WTC11 (cell line): ENCODE data around the gene FGF12. TPM values are rescaled to one million over a fixed set of nuclear protein-coding genes. Genes with fewer than 3 reads are reported as not detected.

Experiments
- ATAC-seq: fragments of 200-7000 bp; cut with Tn5 transposase; 2 replicates; pipeline ENCODE4 v1.10.0; 2021; ENCODE audit warnings: mild to moderate bottlenecking, moderate library complexity
- CTCF ChIA-PET: fragments of 300-600 bp; sonication (Branson Sonifier 250); formaldehyde crosslinking; loops from one replicate; lab custom pipeline; 2021; ENCODE audit warnings: antibody characterized with exemption; lab: Charles Lee
- POLR2A ChIA-PET: fragments of 350-600 bp; sonication (Branson Sonifier 250); formaldehyde crosslinking; loops from one replicate; lab custom pipeline; 2021; ENCODE audit warnings: antibody characterized with exemption; lab: Charles Lee
- DNase-seq: peaks from one replicate; pipeline ENCODE4 v3.0.0; 2021; ENCODE audit warnings: low spot score
- H3K27ac Mint-ChIP-seq: 2 replicates; pipeline ENCODE4 v1.8.0; 2021; ENCODE audit warnings: mixed read lengths
- H3K27me3 Mint-ChIP-seq: 2 replicates; pipeline ENCODE4 v1.8.0; 2021; ENCODE audit warnings: low read depth, mild to moderate bottlenecking, moderate library complexity, mixed read lengths
- H3K36me3 Mint-ChIP-seq: 2 replicates; pipeline ENCODE4 v1.8.0; 2021; ENCODE audit warnings: mixed read lengths
- H3K4me1 Mint-ChIP-seq: 2 replicates; pipeline ENCODE4 v1.8.0; 2022; ENCODE audit warnings: mixed read lengths
- H3K4me3 Mint-ChIP-seq: 2 replicates; pipeline ENCODE4 v1.8.0; 2021; ENCODE audit warnings: mild to moderate bottlenecking, moderate library complexity, mixed read lengths
- H3K9me3 Mint-ChIP-seq: 2 replicates; pipeline ENCODE4 v1.8.0; 2021; ENCODE audit warnings: mixed read lengths
- ATF6 ChIP-seq: sonication (generic); formaldehyde crosslinking; IDR thresholded peaks from 2 replicates; pipeline ENCODE4 v1.8.1; 2023; ENCODE audit warnings: mild to moderate bottlenecking, missing genetic modification reagents
- CBFB ChIP-seq: sonication (generic); formaldehyde crosslinking; IDR thresholded peaks from 2 replicates; pipeline ENCODE4 v1.8.1; 2022; ENCODE audit warnings: mild to moderate bottlenecking, low read depth, missing genetic modification reagents
- GRHL2 ChIP-seq: fragments of 250-450 bp; sonication (Bioruptor Pico); IDR thresholded peaks from 2 replicates; pipeline ENCODE4 v1.8.0; 2022; ENCODE audit warnings: mild to moderate bottlenecking, moderate library complexity; ENCODE audit not compliant: insufficient replicate concordance, severe bottlenecking
- GTF2I ChIP-seq: fragments of 250-450 bp; sonication (Bioruptor Pico); conservative IDR thresholded peaks from 2 replicates; pipeline ENCODE4 v1.4.0; 2021; ENCODE audit warnings: mild to moderate bottlenecking
- JAZF1 ChIP-seq: fragments of 250-450 bp; sonication (Bioruptor Pico); IDR thresholded peaks from 2 replicates; pipeline ENCODE4 v1.9.0; 2021; ENCODE audit warnings: moderate library complexity, mild to moderate bottlenecking, inconsistent platforms
- MXD4 ChIP-seq: fragments of 250-450 bp; sonication (Bioruptor Pico); IDR thresholded peaks from 2 replicates; pipeline ENCODE4 v1.8.0; 2021; ENCODE audit warnings: mild to moderate bottlenecking, moderate library complexity, borderline replicate concordance
- NFATC4 ChIP-seq: fragments of 250-450 bp; sonication (Bioruptor Pico); IDR thresholded peaks from 2 replicates; pipeline ENCODE4 v1.9.0; 2021; ENCODE audit warnings: mild to moderate bottlenecking
- NFE2L1 ChIP-seq: sonication (generic); formaldehyde crosslinking; IDR thresholded peaks from 2 replicates; pipeline ENCODE4 v1.8.1; 2023; ENCODE audit warnings: missing genetic modification reagents
- NR1H2 ChIP-seq: sonication (generic); formaldehyde crosslinking; IDR thresholded peaks from 2 replicates; pipeline ENCODE4 v1.9.0; 2021; ENCODE audit warnings: mild to moderate bottlenecking, moderate library complexity, missing genetic modification reagents
- NR2C2 ChIP-seq: sonication (generic); formaldehyde crosslinking; IDR thresholded peaks from 2 replicates; pipeline ENCODE4 v1.8.0; 2022; ENCODE audit warnings: mild to moderate bottlenecking, missing genetic modification reagents
- OVOL2 ChIP-seq: fragments of 250-450 bp; sonication (Bioruptor Pico); IDR thresholded peaks from 2 replicates; pipeline ENCODE4 v1.9.0; 2021; ENCODE audit warnings: mild to moderate bottlenecking, borderline replicate concordance
- PRRX2 ChIP-seq: fragments of 250-450 bp; sonication (Bioruptor Pico); IDR thresholded peaks from 2 replicates; pipeline ENCODE4 v1.8.0; 2021; ENCODE audit warnings: mild to moderate bottlenecking
- SOX15 ChIP-seq: fragments of 250-450 bp; sonication (Bioruptor Pico); IDR thresholded peaks from 2 replicates; pipeline ENCODE4 v1.9.0; 2021; ENCODE audit warnings: mild to moderate bottlenecking
- ZNF138 ChIP-seq: sonication (generic); formaldehyde crosslinking; conservative IDR thresholded peaks from 2 replicates; pipeline ENCODE4 v1.8.1; 2022; ENCODE audit warnings: mild to moderate bottlenecking, moderate library complexity, missing genetic modification reagents
- ZNF416 ChIP-seq: fragments of 250-450 bp; sonication (Bioruptor Pico); IDR thresholded peaks from 2 replicates; pipeline ENCODE4 v1.9.0; 2021; ENCODE audit warnings: mild to moderate bottlenecking, inconsistent platforms
- total RNA-seq: library from RNA; stranded (reverse); gene quantifications from 3 replicates; pipeline ENCODE4 v1.2.3, GENCODE V29; 2021
- TF ChIP-seq, protein P1 (sequence below): sonication (generic); formaldehyde crosslinking; conservative IDR thresholded peaks from 2 replicates; pipeline ENCODE4 v1.8.1; 2023; ENCODE audit warnings: mild to moderate bottlenecking, low read depth, missing genetic modification reagents, moderate library complexity
- TF ChIP-seq, protein P2 (sequence below): sonication (generic); formaldehyde crosslinking; IDR thresholded peaks from 2 replicates; pipeline ENCODE4 v1.8.1; 2022; ENCODE audit warnings: low read depth, missing genetic modification reagents, borderline replicate concordance
- TF ChIP-seq, protein P3 (sequence below): sonication (generic); formaldehyde crosslinking; IDR thresholded peaks from 2 replicates; pipeline ENCODE4 v1.8.1; 2022; ENCODE audit warnings: mild to moderate bottlenecking, moderate library complexity, missing genetic modification reagents
- TF ChIP-seq, protein P4 (sequence below): sonication (generic); formaldehyde crosslinking; conservative IDR thresholded peaks from 2 replicates; pipeline ENCODE4 v1.8.1; 2022; ENCODE audit warnings: mild to moderate bottlenecking, missing genetic modification reagents
- TF ChIP-seq, protein P5 (sequence below): fragments of 250-450 bp; sonication (Bioruptor Pico); conservative IDR thresholded peaks from 2 replicates; pipeline ENCODE4 v1.9.0; 2021; ENCODE audit warnings: mild to moderate bottlenecking
- TF ChIP-seq, protein P6 (sequence below): fragments of 250-450 bp; sonication (Bioruptor Pico); IDR thresholded peaks from 2 replicates; pipeline ENCODE4 v1.9.0; 2021; ENCODE audit warnings: moderate library complexity, mild to moderate bottlenecking, inconsistent platforms, borderline replicate concordance

The FGF12 gene
- total RNA-seq, 1 experiment from 2014 or later: 13.5 TPM

GRCh38 chr3:192170659-192171058, 556.7 kb downstream of the FGF12 start (continued):
- TF ChIP-seq, protein P1, sequence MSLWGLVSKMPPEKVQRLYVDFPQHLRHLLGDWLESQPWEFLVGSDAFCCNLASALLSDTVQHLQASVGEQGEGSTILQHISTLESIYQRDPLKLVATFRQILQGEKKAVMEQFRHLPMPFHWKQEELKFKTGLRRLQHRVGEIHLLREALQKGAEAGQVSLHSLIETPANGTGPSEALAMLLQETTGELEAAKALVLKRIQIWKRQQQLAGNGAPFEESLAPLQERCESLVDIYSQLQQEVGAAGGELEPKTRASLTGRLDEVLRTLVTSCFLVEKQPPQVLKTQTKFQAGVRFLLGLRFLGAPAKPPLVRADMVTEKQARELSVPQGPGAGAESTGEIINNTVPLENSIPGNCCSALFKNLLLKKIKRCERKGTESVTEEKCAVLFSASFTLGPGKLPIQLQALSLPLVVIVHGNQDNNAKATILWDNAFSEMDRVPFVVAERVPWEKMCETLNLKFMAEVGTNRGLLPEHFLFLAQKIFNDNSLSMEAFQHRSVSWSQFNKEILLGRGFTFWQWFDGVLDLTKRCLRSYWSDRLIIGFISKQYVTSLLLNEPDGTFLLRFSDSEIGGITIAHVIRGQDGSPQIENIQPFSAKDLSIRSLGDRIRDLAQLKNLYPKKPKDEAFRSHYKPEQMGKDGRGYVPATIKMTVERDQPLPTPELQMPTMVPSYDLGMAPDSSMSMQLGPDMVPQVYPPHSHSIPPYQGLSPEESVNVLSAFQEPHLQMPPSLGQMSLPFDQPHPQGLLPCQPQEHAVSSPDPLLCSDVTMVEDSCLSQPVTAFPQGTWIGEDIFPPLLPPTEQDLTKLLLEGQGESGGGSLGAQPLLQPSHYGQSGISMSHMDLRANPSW: no peak

DNA sequence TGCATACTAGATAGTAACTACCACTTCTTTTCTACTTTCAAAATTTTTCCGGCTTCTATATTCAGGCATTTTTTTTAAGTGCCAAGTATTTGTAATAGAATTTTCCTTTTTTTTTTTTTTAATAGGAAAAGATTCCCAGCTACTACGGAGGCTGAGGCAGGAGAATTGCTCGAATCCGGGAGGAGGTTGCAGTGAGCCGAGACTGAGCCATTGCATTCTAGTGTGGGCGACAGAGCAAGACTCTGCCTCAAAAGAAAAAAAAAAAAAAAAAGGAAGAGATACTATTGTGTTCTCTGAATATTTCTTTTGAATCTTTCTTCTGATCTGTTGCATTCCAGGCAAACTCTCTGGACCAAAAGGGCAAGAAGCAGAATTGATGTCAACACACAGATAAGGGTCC, 557.3 kb downstream of the FGF12 start:
- Mint-ChIP-seq H3K27me3 (peaks cover 1% of the 10 kb centered on the region), H3K36me3 (no peaks in the 10 kb centered on the region), H3K9me3 (no peaks in the 10 kb centered on the region), H3K4me3 (no peak overlapping the region), H3K4me1 (peaks cover 33% of the 10 kb centered on the region), H3K27ac (peak overlapping the region; percentile 51; the same call in 1 of the 2 replicates)
- no peak for ATAC-seq
- CTCF ChIA-PET: interaction anchor here (1.9 kb wide), 1 partner anchor 274 kb away, joined by 8 read pairs; no protein-coding TSS in a partner anchor
- TF ChIP-seq, protein P2, sequence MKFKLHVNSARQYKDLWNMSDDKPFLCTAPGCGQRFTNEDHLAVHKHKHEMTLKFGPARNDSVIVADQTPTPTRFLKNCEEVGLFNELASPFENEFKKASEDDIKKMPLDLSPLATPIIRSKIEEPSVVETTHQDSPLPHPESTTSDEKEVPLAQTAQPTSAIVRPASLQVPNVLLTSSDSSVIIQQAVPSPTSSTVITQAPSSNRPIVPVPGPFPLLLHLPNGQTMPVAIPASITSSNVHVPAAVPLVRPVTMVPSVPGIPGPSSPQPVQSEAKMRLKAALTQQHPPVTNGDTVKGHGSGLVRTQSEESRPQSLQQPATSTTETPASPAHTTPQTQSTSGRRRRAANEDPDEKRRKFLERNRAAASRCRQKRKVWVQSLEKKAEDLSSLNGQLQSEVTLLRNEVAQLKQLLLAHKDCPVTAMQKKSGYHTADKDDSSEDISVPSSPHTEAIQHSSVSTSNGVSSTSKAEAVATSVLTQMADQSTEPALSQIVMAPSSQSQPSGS (CRISPR knock-in tag): no peak
- TF ChIP-seq NFE2L1 (no peak), ZNF138 (no peak), NR2C2 (CRISPR knock-in tag) (no peak), CBFB (CRISPR knock-in tag) (no peak), GRHL2 (no peak), GTF2I (CRISPR knock-in tag) (no peak), PRRX2 (no peak), NR1H2 (CRISPR knock-in tag) (no peak)
- TF ChIP-seq, protein P3, sequence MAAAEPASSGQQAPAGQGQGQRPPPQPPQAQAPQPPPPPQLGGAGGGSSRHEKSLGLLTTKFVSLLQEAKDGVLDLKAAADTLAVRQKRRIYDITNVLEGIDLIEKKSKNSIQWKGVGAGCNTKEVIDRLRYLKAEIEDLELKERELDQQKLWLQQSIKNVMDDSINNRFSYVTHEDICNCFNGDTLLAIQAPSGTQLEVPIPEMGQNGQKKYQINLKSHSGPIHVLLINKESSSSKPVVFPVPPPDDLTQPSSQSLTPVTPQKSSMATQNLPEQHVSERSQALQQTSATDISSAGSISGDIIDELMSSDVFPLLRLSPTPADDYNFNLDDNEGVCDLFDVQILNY (CRISPR knock-in tag): no peak
- TF ChIP-seq, protein P4, sequence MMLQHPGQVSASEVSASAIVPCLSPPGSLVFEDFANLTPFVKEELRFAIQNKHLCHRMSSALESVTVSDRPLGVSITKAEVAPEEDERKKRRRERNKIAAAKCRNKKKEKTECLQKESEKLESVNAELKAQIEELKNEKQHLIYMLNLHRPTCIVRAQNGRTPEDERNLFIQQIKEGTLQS (CRISPR knock-in tag): no peak
- TF ChIP-seq, protein P5, sequence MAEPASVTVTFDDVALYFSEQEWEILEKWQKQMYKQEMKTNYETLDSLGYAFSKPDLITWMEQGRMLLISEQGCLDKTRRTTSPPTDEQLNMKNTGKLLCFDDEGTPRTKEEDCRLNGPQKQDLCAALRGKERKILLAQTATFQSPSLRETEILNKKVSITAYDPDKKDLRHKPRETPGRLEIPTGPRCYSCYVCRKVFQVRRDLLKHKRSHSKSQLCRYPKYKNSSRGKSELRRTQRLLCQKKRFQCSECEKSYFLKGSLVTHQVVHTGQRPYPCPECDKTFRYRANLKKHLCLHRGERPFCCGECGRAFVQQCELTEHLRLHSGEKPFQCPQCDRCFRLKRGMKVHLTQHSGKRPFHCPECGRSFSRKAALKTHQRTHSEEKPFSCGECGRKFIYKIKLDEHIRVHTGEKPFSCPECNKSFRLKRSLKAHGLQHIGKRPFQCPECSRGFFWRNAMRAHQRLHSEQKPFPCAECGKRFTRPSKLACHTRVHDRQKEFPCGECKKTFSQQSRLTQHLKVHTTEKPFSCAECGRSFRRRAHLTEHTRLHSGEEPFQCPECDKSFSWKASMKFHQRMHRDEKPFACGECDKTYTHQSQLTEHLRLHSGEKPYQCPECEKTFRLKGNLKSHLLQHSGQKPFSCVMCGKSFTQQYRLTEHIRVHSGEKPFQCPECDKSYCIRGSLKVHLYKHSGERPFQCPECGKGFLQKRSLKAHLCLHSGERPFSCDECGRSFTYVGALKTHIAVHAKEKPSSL: no peak
- DNase-seq: no peak
- POLR2A ChIA-PET: no interaction called here

DNA sequence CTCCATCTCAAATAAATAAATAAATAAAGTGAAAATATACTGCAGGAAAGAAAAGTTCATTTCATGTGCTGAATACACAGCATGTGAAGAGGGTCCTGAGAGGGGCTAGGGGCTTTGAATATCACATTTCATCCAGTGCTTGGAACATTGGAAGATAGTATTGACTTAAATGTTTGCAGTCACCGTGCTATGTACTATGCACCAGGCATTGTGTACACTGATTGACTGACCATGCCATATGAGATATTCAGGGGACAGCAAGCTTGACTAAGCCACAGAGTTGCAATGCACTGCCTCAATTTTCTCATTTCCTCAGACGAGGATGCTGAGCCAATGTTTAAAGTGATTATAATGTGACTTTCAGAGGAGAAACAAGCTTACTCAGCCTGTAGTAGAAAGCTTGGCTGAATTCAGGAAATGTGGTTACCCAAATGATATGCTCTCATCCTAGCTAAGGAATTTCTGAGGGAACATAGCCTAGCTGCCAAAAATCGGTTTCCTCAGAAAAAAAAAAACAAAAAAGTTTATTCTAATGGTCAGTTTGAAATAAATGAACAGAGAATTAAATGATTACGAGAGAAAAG, 557.9 kb downstream of the FGF12 start:
- Mint-ChIP-seq H3K4me1 (peaks cover 33% of the 10 kb centered on the region), H3K4me3 (no peak overlapping the region), H3K27ac (no peak overlapping the region; the same call in 1 of the 2 replicates), H3K9me3 (no peaks in the 10 kb centered on the region), H3K27me3 (no peaks in the 10 kb centered on the region; the same call in 1 of the 2 replicates), H3K36me3 (no peaks in the 10 kb centered on the region)
- ChIA-PET POLR2A (no interaction called here), CTCF (interaction anchor here (1.9 kb wide), 1 partner anchor 275 kb away, joined by 8 read pairs; no protein-coding TSS in a partner anchor)
- ATAC-seq: no peak
- no peak for DNase-seq
- TF ChIP-seq MXD4 (CRISPR knock-in tag) (no peak), OVOL2 (CRISPR knock-in tag) (no peak), NFATC4 (CRISPR knock-in tag) (no peak), ZNF416 (CRISPR knock-in tag) (no peak), SOX15 (CRISPR knock-in tag) (no peak), JAZF1 (CRISPR knock-in tag) (no peak), NR1H2 (CRISPR knock-in tag) (no peak), ATF6 (no peak)
- TF ChIP-seq, protein P6, sequence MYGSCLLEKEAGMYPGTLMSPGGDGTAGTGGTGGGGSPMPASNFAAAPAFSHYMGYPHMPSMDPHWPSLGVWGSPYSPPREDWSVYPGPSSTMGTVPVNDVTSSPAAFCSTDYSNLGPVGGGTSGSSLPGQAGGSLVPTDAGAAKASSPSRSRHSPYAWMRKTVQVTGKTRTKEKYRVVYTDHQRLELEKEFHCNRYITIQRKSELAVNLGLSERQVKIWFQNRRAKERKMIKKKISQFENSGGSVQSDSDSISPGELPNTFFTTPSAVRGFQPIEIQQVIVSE (CRISPR knock-in tag): no peak
